Ishikawa (cell line): Measurements from ENCODE around the gene CNTN4.

ENCODE experiments used
- CEBPB ChIP-seq: IDR thresholded peaks from 2 replicates; pipeline ENCODE4 v1.6.1; 2012
- CREB1 ChIP-seq: IDR thresholded peaks from 2 replicates; pipeline ENCODE4 v1.6.1; 2012; ENCODE audit warnings: low read depth
- EGR1 ChIP-seq: IDR thresholded peaks from 2 replicates; pipeline ENCODE4 v1.6.1; 2012
- EP300 ChIP-seq: IDR thresholded peaks from 2 replicates; pipeline ENCODE4 v1.6.1; 2012; ENCODE audit warnings: borderline replicate concordance
- FOXM1 ChIP-seq: IDR thresholded peaks from 2 replicates; pipeline ENCODE4 v1.6.1; 2012; ENCODE audit warnings: low read depth, borderline replicate concordance
- MAX ChIP-seq: IDR thresholded peaks from 2 replicates; pipeline ENCODE4 v1.6.1; 2012
- NFIC ChIP-seq: IDR thresholded peaks from 2 replicates; pipeline ENCODE4 v1.6.1; 2012
- RAD21 ChIP-seq: IDR thresholded peaks from 2 replicates; pipeline ENCODE4 v1.6.1; 2012; ENCODE audit warnings: low read depth
- TAF1 ChIP-seq: IDR thresholded peaks from 2 replicates; pipeline ENCODE4 v1.6.1; 2012; ENCODE audit warnings: low read depth, mild to moderate bottlenecking
- TCF12 ChIP-seq: IDR thresholded peaks from 2 replicates; pipeline ENCODE4 v1.6.1; 2012; ENCODE audit warnings: low read depth
- TEAD4 ChIP-seq: IDR thresholded peaks from 2 replicates; pipeline ENCODE4 v1.6.1; 2012
- YY1 ChIP-seq: IDR thresholded peaks from 2 replicates; pipeline ENCODE4 v1.6.1; 2012; ENCODE audit warnings: low read depth
- ZBTB7A ChIP-seq: IDR thresholded peaks from 2 replicates; pipeline ENCODE4 v1.6.1; 2012; ENCODE audit warnings: low read depth
- TF ChIP-seq, protein P1 (sequence below): IDR thresholded peaks from 2 replicates; pipeline ENCODE4 v1.6.1; 2012
- TF ChIP-seq, protein P2 (sequence below): IDR thresholded peaks from 2 replicates; pipeline ENCODE4 v1.6.1; 2012; ENCODE audit warnings: low read depth, mild to moderate bottlenecking

CNTN4 gene

GRCh38 chr3:3066378-3066777 lies 967.7 kb downstream of the CNTN4 start:
- TF ChIP-seq TAF1 = no peak
- TF ChIP-seq FOXM1 = no peak
- TF ChIP-seq MAX = no peak
- no peak for TF ChIP-seq CEBPB

DNA sequence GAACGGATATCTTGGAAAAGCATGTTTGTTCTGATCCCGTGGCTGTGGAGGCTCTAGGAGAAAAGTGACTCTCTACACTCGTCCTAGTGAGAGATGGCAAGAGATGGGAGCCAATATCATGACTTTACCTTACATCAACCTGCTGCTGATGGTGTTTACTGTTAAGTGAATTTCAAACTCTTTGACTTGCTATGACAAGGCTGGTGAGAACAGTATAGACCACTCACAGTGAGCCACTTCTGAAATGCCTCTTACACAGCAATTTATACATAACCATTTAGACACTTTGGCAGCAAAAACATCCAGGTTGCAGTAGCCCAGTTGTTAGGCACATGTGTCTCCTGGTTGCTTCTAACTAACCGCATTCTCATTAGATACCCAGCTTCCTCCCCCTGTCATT lies 968.2 kb downstream of the CNTN4 start:
- TF ChIP-seq, protein P1, sequence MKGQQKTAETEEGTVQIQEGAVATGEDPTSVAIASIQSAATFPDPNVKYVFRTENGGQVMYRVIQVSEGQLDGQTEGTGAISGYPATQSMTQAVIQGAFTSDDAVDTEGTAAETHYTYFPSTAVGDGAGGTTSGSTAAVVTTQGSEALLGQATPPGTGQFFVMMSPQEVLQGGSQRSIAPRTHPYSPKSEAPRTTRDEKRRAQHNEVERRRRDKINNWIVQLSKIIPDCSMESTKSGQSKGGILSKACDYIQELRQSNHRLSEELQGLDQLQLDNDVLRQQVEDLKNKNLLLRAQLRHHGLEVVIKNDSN = no peak
- TF ChIP-seq MAX = no peak
- TF ChIP-seq YY1 = no peak
- no peak for TF ChIP-seq TAF1
- TF ChIP-seq FOXM1 = no peak
- TF ChIP-seq NFIC = no peak
- no peak for TF ChIP-seq TCF12
- no peak for TF ChIP-seq ZBTB7A
- no peak for TF ChIP-seq TEAD4

- no peak for TF ChIP-seq TCF12
- TF ChIP-seq MAX = no peak
- TF ChIP-seq, protein P2, sequence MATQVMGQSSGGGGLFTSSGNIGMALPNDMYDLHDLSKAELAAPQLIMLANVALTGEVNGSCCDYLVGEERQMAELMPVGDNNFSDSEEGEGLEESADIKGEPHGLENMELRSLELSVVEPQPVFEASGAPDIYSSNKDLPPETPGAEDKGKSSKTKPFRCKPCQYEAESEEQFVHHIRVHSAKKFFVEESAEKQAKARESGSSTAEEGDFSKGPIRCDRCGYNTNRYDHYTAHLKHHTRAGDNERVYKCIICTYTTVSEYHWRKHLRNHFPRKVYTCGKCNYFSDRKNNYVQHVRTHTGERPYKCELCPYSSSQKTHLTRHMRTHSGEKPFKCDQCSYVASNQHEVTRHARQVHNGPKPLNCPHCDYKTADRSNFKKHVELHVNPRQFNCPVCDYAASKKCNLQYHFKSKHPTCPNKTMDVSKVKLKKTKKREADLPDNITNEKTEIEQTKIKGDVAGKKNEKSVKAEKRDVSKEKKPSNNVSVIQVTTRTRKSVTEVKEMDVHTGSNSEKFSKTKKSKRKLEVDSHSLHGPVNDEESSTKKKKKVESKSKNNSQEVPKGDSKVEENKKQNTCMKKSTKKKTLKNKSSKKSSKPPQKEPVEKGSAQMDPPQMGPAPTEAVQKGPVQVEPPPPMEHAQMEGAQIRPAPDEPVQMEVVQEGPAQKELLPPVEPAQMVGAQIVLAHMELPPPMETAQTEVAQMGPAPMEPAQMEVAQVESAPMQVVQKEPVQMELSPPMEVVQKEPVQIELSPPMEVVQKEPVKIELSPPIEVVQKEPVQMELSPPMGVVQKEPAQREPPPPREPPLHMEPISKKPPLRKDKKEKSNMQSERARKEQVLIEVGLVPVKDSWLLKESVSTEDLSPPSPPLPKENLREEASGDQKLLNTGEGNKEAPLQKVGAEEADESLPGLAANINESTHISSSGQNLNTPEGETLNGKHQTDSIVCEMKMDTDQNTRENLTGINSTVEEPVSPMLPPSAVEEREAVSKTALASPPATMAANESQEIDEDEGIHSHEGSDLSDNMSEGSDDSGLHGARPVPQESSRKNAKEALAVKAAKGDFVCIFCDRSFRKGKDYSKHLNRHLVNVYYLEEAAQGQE = no peak
- TF ChIP-seq TEAD4 = no peak
- no peak for TF ChIP-seq CEBPB
- no peak for TF ChIP-seq EP300
- no peak for TF ChIP-seq RAD21
- TF ChIP-seq ZBTB7A = no peak
- TF ChIP-seq YY1 = no peak
- no peak for TF ChIP-seq EGR1
- no peak for TF ChIP-seq NFIC
- TF ChIP-seq FOXM1 = no peak
- TF ChIP-seq TAF1 = no peak
- no peak for TF ChIP-seq CREB1
- TF ChIP-seq, protein P1 = no peak
Measured at GRCh38 chr3:3068358-3068881, 969.8 kb downstream of the CNTN4 start.

DNA sequence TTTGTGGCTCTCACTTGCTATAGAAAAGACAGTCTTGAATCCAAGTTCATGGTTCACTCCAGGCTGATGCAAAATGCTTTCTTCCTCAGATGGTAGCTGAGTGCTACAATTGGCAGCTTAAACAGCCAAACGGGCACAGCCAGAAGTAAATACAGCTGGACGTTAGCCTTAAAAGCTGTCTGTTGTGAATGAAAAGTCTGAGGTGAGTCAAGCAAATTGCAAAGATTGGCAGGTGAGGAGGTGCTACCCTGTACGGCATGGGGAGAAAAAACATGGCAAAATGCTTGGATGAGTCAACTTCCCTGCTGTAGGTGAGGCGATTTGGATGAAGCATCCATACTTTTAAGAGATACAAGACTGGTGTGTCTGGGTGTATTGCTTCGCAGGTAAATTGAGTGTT lies 971.1 kb downstream of the CNTN4 start:
- no peak for TF ChIP-seq EGR1
- no peak for TF ChIP-seq MAX
- no peak for TF ChIP-seq CEBPB
- TF ChIP-seq CREB1 = no peak
- TF ChIP-seq TAF1 = no peak
- TF ChIP-seq FOXM1 = no peak
- no peak for TF ChIP-seq TCF12
- no peak for TF ChIP-seq TEAD4
- TF ChIP-seq, protein P2 = no peak
- no peak for TF ChIP-seq NFIC
- no peak for TF ChIP-seq ZBTB7A
- TF ChIP-seq YY1 = no peak
- TF ChIP-seq, protein P1 = no peak
- no peak for TF ChIP-seq EP300
- TF ChIP-seq RAD21 = no peak

DNA sequence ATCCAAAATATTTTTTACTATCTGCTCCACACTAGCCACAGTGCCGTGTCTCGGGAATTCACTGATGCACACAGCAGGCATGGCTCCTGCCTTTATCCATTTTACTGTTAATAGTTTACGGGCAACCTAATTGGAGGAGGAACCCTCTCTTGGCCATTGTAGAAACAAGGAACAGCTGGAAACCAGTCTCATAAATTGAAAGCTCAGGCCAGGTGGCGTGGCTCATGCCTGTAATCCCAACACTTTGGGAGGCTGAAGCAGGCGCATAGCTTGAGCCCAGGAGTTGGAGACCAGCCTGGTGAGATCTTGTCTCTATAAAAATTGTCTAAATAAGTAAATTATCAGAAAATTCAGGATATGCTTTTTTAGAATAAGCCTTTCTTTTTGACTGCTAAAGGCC lies 972.5 kb downstream of the CNTN4 start:
- TF ChIP-seq CEBPB = no peak
- TF ChIP-seq, protein P2 = no peak
- no peak for TF ChIP-seq TCF12
- no peak for TF ChIP-seq YY1
- TF ChIP-seq, protein P1 = no peak
- no peak for TF ChIP-seq CREB1
- TF ChIP-seq FOXM1 = no peak
- no peak for TF ChIP-seq EGR1
- TF ChIP-seq TEAD4 = no peak
- TF ChIP-seq TAF1 = no peak
- TF ChIP-seq NFIC = no peak
- TF ChIP-seq MAX = no peak
- no peak for TF ChIP-seq EP300
- TF ChIP-seq ZBTB7A = no peak
- TF ChIP-seq RAD21 = no peak
